ENCODE measurements around the gene SUMO3.

The SUMO3 gene

DNA sequence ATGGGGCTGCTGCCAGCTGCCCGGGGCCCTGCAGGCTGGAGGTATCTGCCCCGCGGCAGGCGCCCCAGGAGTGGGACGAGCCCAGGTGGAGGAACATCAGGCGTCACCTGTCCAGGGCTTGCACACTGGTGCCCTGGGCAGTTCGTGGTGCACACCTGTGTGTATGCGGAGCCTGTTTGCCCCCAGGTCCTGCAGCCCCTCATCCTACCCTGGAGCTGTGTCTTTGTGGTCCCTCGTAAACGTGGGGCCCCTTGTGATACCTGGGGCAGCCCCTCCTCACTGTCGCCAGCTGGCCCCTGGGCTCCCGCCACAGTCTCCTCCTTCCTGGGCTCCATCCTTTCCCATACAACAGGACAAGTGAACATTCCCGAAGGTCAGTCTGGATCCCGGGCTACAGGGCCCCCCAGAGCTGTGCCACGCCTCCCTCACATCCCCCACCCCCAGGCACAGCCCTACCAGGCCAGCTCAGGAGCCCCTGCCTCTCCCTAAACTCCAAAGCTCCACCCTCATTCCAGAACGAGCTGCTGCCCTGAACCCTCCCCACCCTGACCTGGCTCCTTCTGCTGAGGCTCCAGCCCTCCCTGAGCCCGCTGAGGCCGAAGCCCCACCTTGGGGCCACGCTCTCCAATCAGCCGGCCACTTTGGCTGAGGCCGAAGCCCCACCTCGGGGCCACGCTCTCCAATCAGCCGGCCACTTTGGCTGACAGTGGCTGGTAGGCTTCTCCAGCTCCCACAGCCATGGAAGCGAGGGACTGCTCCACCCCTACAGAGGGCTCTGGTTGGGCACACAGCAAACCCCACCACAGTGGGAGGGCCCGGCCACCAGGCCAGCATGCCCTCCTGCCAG is 58.9 kb downstream of the SUMO3 start:
- DNase-seq, result no peak

DNA sequence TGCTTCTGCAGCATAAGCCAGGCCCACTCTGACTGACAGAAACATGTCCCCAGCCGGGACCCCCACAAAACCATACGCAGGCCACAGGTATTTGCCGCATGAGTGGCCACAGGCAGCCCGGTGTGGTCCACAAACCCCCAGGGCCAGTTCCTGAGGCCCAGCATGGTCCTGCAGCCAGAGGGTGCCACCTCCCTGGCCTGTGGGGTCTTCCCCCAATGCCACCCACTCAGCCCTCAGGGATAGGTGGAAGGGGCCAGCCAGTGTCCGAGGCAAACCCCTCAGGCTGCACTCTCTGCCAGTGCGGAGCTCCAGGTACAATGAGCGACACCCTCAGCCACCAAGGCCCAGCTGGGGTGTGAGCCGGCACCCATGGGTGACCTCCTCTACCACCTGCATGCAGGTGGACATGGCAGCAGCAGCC is 59.7 kb downstream of the SUMO3 start:
- DNase-seq, result no peak

DNA sequence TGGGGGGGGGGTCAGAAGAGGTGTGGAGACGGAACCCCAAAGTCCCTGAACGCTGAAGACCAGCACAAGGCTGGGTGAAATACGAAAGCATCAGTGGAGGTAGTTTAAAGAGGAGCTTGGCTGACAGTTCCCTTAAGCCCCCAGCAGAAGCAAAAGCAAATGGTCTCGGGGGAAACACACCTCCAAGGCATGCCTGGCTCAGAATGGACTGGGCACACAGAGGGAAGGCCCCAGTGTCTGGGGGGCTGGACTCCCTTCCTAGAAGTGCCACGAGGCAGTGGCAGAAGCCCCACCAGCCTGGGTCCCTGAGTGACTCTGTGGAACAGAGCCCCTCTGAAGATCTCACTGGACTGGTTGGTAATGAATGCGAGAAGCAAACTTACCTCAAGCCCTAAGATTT is 60.1 kb downstream of the SUMO3 start:
- no peak for DNase-seq

DNA sequence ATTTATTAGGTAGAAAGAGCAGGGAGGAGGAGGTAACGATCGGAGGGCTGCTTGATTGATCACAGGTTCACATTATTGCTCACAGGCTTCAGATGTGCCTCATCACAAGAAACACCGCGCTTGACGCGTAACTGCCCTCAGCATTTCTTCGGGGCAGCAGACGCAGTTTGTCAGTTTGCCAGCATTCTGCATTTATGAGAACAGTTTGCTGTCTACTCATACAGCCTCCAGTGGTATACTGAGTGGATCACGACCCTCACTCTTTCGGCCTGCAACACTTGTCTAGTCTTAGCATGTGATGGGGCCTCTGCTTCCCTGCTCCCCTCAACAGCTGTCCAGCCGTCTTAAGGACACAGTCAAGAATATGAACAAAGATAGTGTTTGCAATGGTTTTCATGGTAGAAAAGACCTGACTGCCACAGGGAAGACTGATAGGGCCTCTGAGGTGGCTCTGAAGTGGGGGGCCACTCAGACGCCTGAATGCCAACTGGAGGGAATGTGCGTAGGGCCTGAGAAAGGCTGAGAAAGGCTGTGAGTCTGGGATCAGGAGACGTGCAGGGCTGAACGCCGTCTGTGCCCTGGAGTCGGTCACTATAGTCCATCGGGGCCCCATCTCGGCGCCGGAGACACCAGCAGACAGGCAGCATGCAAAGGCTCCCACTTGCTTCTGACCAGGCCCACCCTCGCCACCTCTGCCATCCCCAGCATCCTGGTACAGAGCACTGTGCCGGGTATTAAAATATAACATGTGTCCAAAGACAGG is 61.3 kb downstream of the SUMO3 start:
- no peak for DNase-seq

Measured in fibroblast of skin of back (primary cell).